Mammary epithelial cell (primary cell): ENCODE measurements around the gene PTPRG.

Experiments used
- EZH2 ChIP-seq: IDR thresholded peaks from 2 replicates; pipeline ENCODE4 v1.6.1; 2012; ENCODE audit warnings: low read length, inconsistent platforms, borderline replicate concordance
- TF ChIP-seq, protein P1 (sequence below), 2 donors: IDR thresholded peaks in 1 of 2; conservative IDR thresholded peaks in 1 of 2; 2 replicates each; pipeline ENCODE4 v1.5.1; 2011 to 2012; ENCODE audit warnings: inconsistent platforms in 2 of 2, low read length in 2 of 2, mild to moderate bottlenecking in 2 of 2, control low read depth in 1 of 2, low read depth in 1 of 2; ENCODE audit not compliant: insufficient read depth in 1 of 2; ENCODE audit errors: extremely low read depth in 1 of 2

- TF ChIP-seq, protein P1, sequence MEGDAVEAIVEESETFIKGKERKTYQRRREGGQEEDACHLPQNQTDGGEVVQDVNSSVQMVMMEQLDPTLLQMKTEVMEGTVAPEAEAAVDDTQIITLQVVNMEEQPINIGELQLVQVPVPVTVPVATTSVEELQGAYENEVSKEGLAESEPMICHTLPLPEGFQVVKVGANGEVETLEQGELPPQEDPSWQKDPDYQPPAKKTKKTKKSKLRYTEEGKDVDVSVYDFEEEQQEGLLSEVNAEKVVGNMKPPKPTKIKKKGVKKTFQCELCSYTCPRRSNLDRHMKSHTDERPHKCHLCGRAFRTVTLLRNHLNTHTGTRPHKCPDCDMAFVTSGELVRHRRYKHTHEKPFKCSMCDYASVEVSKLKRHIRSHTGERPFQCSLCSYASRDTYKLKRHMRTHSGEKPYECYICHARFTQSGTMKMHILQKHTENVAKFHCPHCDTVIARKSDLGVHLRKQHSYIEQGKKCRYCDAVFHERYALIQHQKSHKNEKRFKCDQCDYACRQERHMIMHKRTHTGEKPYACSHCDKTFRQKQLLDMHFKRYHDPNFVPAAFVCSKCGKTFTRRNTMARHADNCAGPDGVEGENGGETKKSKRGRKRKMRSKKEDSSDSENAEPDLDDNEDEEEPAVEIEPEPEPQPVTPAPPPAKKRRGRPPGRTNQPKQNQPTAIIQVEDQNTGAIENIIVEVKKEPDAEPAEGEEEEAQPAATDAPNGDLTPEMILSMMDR (conservative IDR thresholded peaks at IDR 0.05 in 1 of 2, IDR thresholded peaks at IDR 0.05 in 1 of 2; ENCODE audit: extremely low read depth in 1 of 2, insufficient read depth in 1 of 2, low read depth in 1 of 2, low read length in 2 of 2): no peak
- TF ChIP-seq EZH2: no peak
Observed at GRCh38 chr3:61940236-61940635, 378.9 kb downstream of the PTPRG start.
